IMR-90 (cell line): ENCODE data around the gene HDAC8. TPM values are rescaled to one million over a fixed set of nuclear protein-coding genes. Genes with fewer than 3 reads are reported as not detected.

Experiments used
- ATAC-seq: fragments of 200-7000 bp; cut with Tn5 transposase; 2 replicates; pipeline ENCODE4 v1.9.1; 2020; ENCODE audit warnings: low read depth, mild to moderate bottlenecking, moderate library complexity
- BruUV-seq: library from RNA; stranded (reverse); fragments of 400-500 nt; replicated peaks from 2 replicates; lab custom pipeline; 2021; lab: Mats Ljungman, UMichigan
- CTCF ChIA-PET: fragments of 300-600 bp; formaldehyde crosslinking; extraction: SDS; loops from one replicate; lab custom pipeline; 2021; ENCODE audit warnings: antibody characterized with exemption; lab: Yijun Ruan, JAX
- POLR2A ChIA-PET: fragments of 300-600 bp; sonication (Branson Sonifier 250); formaldehyde crosslinking; loops from one replicate; lab custom pipeline; 2022; ENCODE audit warnings: antibody characterized with exemption; ENCODE audit not compliant: unreplicated experiment; lab: Charles Lee
- DNase-seq: peaks from one replicate; pipeline ENCODE4 v3.0.0; 2013
- H2AFZ ChIP-seq: replicated peaks from 2 replicates; pipeline ENCODE3; 2013; ENCODE audit warnings: low read length, mild to moderate bottlenecking; ENCODE audit not compliant: poor library complexity
- H2AK5ac ChIP-seq: 2 replicates; pipeline ENCODE4 v1.6.1; 2013; ENCODE audit warnings: low read depth, low read length, inconsistent platforms
- H2AK9ac ChIP-seq: replicated peaks from 2 replicates; pipeline ENCODE3; 2013; ENCODE audit warnings: mild to moderate bottlenecking, low read depth, low read length, moderate library complexity; ENCODE audit not compliant: poor library complexity
- H2BK120ac ChIP-seq: 2 replicates; pipeline ENCODE4 v1.6.1; 2013; ENCODE audit warnings: low read depth, low read length, inconsistent platforms
- H2BK15ac ChIP-seq: 3 replicates; pipeline ENCODE4 v1.6.1; 2013; ENCODE audit warnings: low read depth, low read length, inconsistent platforms
- H2BK20ac ChIP-seq: 2 replicates; pipeline ENCODE4 v1.6.1; 2013; ENCODE audit warnings: low read depth, mild to moderate bottlenecking, inconsistent platforms, low read length, moderate library complexity
- H2BK5ac ChIP-seq: 2 replicates; pipeline ENCODE4 v1.6.1; 2013; ENCODE audit warnings: mild to moderate bottlenecking, low read depth, low read length, inconsistent platforms; ENCODE audit not compliant: poor library complexity, severe bottlenecking
- H3K14ac ChIP-seq: replicated peaks from 2 replicates; pipeline ENCODE4 v1.6.1; 2013; ENCODE audit warnings: low read depth, low read length, inconsistent platforms
- H3K18ac ChIP-seq: 2 replicates; pipeline ENCODE4 v1.6.1; 2013; ENCODE audit warnings: low read depth, low read length, control low read depth
- H3K23ac ChIP-seq: 2 replicates; pipeline ENCODE4 v1.6.1; 2013; ENCODE audit warnings: low read depth, low read length, inconsistent platforms
- H3K27ac ChIP-seq: 2 replicates; pipeline ENCODE4 v1.5.1; 2013; ENCODE audit warnings: mild to moderate bottlenecking, control low read depth, low read length; ENCODE audit not compliant: insufficient read depth
- H3K27me3 ChIP-seq: 2 replicates; pipeline ENCODE4 v1.6.1; 2013; ENCODE audit warnings: low read length; ENCODE audit not compliant: control insufficient read depth, insufficient read depth
- H3K36me3 ChIP-seq: 2 replicates; pipeline ENCODE4 v1.6.1; 2013; ENCODE audit warnings: low read length, mixed read lengths; ENCODE audit not compliant: control insufficient read depth, insufficient read depth
- H3K4ac ChIP-seq: 2 replicates; pipeline ENCODE4 v1.6.1; 2013; ENCODE audit warnings: low read depth, low read length, inconsistent platforms
- H3K4me1 ChIP-seq: 2 replicates; pipeline ENCODE4 v1.6.1; 2013; ENCODE audit warnings: low read length, mixed read lengths; ENCODE audit not compliant: control insufficient read depth, insufficient read depth
- H3K4me2 ChIP-seq: 2 replicates; pipeline ENCODE4 v1.6.1; 2013; ENCODE audit warnings: low read depth, mild to moderate bottlenecking, control low read depth, low read length, moderate library complexity
- H3K4me3 ChIP-seq: 2 replicates; pipeline ENCODE4 v1.5.1; 2013; ENCODE audit warnings: low read depth, mild to moderate bottlenecking, control low read depth, low read length, moderate library complexity; ENCODE audit not compliant: insufficient read depth
- H3K56ac ChIP-seq: 2 replicates; pipeline ENCODE4 v1.6.1; 2013; ENCODE audit warnings: low read length, inconsistent platforms; ENCODE audit not compliant: insufficient read depth; ENCODE audit errors: extremely low read depth
- H3K79me1 ChIP-seq, 2 experiments: 2 replicates each; pipeline ENCODE4 v1.6.1; 2013; ENCODE audit warnings: low read length in 2 of 2, inconsistent platforms in 1 of 2, low read depth in 1 of 2
- H3K9ac ChIP-seq: 2 replicates; pipeline ENCODE4 v1.6.1; 2013; ENCODE audit warnings: low read depth, low read length, control low read depth
- H3K9me1 ChIP-seq: 2 replicates; pipeline ENCODE4 v1.6.1; 2013; ENCODE audit warnings: low read length, inconsistent platforms; ENCODE audit not compliant: insufficient read depth
- H3K9me3 ChIP-seq: 2 replicates; pipeline ENCODE4 v1.6.1; 2013; ENCODE audit warnings: low read length; ENCODE audit not compliant: control insufficient read depth, insufficient read depth
- H4K20me1 ChIP-seq: 2 replicates; pipeline ENCODE4 v1.6.1; 2013; ENCODE audit warnings: low read length, inconsistent platforms; ENCODE audit not compliant: insufficient read depth
- H4K5ac ChIP-seq: 2 replicates; pipeline ENCODE4 v1.6.1; 2013; ENCODE audit warnings: mild to moderate bottlenecking, low read depth, low read length, control low read depth
- H4K8ac ChIP-seq, 2 experiments: 2 replicates each; pipeline ENCODE4 v1.6.1; 2013; ENCODE audit warnings: low read depth in 2 of 2, low read length in 2 of 2, control low read depth in 1 of 2, inconsistent platforms in 1 of 2
- H4K91ac ChIP-seq: 2 replicates; pipeline ENCODE4 v1.6.1; 2013; ENCODE audit warnings: low read depth, low read length, inconsistent platforms; ENCODE audit not compliant: insufficient read depth
- BHLHE40 ChIP-seq: fragments of 150-350 bp; IDR thresholded peaks from 2 replicates; pipeline ENCODE4 v1.6.1; 2016; ENCODE audit warnings: mild to moderate bottlenecking, low read depth, low read length
- CEBPB ChIP-seq: IDR thresholded peaks from 2 replicates; pipeline ENCODE4 v1.6.1; 2012; ENCODE audit warnings: low read depth, low read length, improper control_type of control experiment
- CHD1 ChIP-seq: IDR thresholded peaks from 2 replicates; pipeline ENCODE4 v1.6.1; 2012; ENCODE audit warnings: low read depth, low read length, improper control_type of control experiment
- FOS ChIP-seq: fragments of 150-350 bp; IDR thresholded peaks from 2 replicates; pipeline ENCODE4 v1.6.1; 2016; ENCODE audit warnings: low read depth, low read length
- MAFK ChIP-seq: IDR thresholded peaks from 2 replicates; pipeline ENCODE4 v1.6.1; 2012; ENCODE audit warnings: low read depth, low read length, improper control_type of control experiment
- MXI1 ChIP-seq: IDR thresholded peaks from 2 replicates; pipeline ENCODE4 v1.6.1; 2012; ENCODE audit warnings: low read depth, mild to moderate bottlenecking, low read length, moderate library complexity, borderline replicate concordance
- NFE2L2 ChIP-seq: fragments of 150-350 bp; IDR thresholded peaks from 2 replicates; pipeline ENCODE4 v1.6.1; 2016; ENCODE audit warnings: low read depth, mild to moderate bottlenecking, low read length
- POLR2A ChIP-seq: IDR thresholded peaks from 2 replicates; pipeline ENCODE4 v1.6.1; 2012; ENCODE audit warnings: mild to moderate bottlenecking, low read depth, low read length
- RAD21 ChIP-seq: IDR thresholded peaks from 2 replicates; pipeline ENCODE4 v1.6.1; 2012; ENCODE audit warnings: low read length, improper control_type of control experiment
- RCOR1 ChIP-seq: IDR thresholded peaks from 2 replicates; pipeline ENCODE4 v1.6.1; 2012; ENCODE audit warnings: mild to moderate bottlenecking, low read length, improper control_type of control experiment; ENCODE audit not compliant: insufficient replicate concordance
- RFX5 ChIP-seq: IDR thresholded peaks from 2 replicates; pipeline ENCODE4 v1.8.0; 2012; ENCODE audit warnings: low read depth, mild to moderate bottlenecking, low read length, moderate library complexity
- SMC3 ChIP-seq: fragments of 150-350 bp; IDR thresholded peaks from 2 replicates; pipeline ENCODE4 v1.6.1; 2016; ENCODE audit warnings: low read depth, mild to moderate bottlenecking, antibody characterized with exemption, low read length, moderate library complexity
- WGBS, 2 experiments: methylation state at CpG; one replicate each; pipeline versions ENCODE4 v1.1.5 to v1.1.7; 2013; ENCODE audit warnings: missing lambda C conversion rate in 2 of 2; ENCODE audit not compliant: insufficient read length in 1 of 2; ENCODE audit errors: extremely low coverage in 2 of 2; 5-methylcytosine and 5-hydroxymethylcytosine counted together
- dilution Hi-C: fragments of 300-500 bp; cut with HindIII; formaldehyde crosslinking; loops from one replicate; pipeline ENCODE4 v1.14.3; 2018; ENCODE audit warnings: low sequenced_read_pairs; ENCODE audit not compliant: unreplicated experiment
- in situ Hi-C: fragments of 300-500 bp; cut with MboI; formaldehyde crosslinking; loops from 3 replicates; pipeline ENCODE4 v1.14.3; 2019; ENCODE audit warnings: low sequenced_read_pairs, inconsistent platforms, mixed read lengths
- intact Hi-C: fragments of 100-400 bp; cut with micrococcal nuclease; formaldehyde crosslinking; loops from 2 replicates; pipeline ENCODE4 v1.10.0; 2022
- polyA plus RNA-seq, 3 experiments: library from polyadenylated mRNA; depleted of rRNA; stranded (reverse); fragments of >200 nt; gene quantifications; 2 replicates each; pipeline ENCODE4 v1.2.3, GENCODE V29; 2012; ENCODE audit warnings: low replicate concordance in 1 of 3
- total RNA-seq: library from RNA; depleted of rRNA; stranded (reverse); fragments of >200 nt; gene quantifications from 2 replicates; pipeline ENCODE4 v1.2.3, GENCODE V29; 2012
- TF ChIP-seq, protein P1 (sequence below): conservative IDR thresholded peaks from 2 replicates; pipeline ENCODE4 v1.5.1; 2012; ENCODE audit warnings: mild to moderate bottlenecking, low read depth, low read length, improper control_type of control experiment
- TF ChIP-seq, protein P2 (sequence below): fragments of 150-350 bp; IDR thresholded peaks from 2 replicates; pipeline ENCODE4 v1.6.1; 2017; ENCODE audit warnings: mild to moderate bottlenecking, antibody characterized with exemption, low read length, low read depth
- TF ChIP-seq, protein P3 (sequence below): fragments of 150-350 bp; IDR thresholded peaks from 2 replicates; pipeline ENCODE4 v1.6.1; 2016; ENCODE audit warnings: low read depth, mild to moderate bottlenecking, low read length, moderate library complexity, borderline replicate concordance

The HDAC8 gene
- total and polyA plus RNA-seq, 2 of the 4 experiments (the other 2 are of a cell fraction): 16.1 to 28.5 TPM

DNA sequence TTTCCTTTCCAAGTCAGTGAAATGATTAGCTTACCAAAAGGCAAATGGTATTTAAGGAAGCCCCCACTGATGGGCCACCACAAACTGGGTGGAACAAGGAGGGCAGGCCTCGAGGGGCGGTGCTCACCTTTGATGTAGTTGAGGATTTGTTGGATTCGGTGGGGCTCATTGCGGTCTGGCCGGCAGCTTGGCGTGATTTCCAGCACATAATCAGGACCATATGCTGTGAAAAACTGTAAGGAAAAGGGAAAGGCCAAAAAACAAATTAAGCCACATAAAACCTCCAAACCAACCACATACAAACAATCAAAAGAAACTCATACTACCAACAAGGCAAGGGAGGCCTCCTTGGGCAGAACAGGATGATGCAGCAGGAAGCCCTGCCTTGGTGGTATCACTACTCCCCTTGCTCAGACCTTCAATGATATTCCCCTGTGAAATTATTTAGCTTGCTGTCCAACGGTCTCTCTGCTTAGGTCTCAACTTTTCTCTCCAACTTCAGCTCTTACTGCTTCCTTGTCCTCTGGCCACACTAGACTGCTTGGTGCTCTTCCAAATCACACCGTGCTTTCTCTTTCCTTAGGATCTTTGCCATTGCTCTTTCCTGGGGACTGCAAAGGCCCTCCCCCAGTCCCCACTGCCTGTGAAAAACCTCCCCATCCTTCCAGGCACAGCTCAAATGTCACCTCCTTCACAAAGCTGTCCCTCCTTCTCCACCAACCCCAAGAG, 220.9 kb downstream of the HDAC8 start:
- dilution Hi-C loops (no loop called here), intact Hi-C loops (no loop called here), in situ Hi-C loops (loop anchor here (10.0 kb wide), 1 partner anchor 63 kb away; no protein-coding TSS in a partner anchor)
- Histone ChIP-seq H4K20me1 (no peaks in the 10 kb centered on the region), H3K27me3 (peaks cover 18% of the 10 kb centered on the region), H3K9ac (no peak overlapping the region), H2BK20ac (no peak overlapping the region), H3K18ac (no peak overlapping the region), H2AK5ac (no peak overlapping the region), H3K36me3 (peaks cover 3% of the 10 kb centered on the region; the same call in 1 of the 2 replicates), H3K9me3 (no peaks in the 10 kb centered on the region), H2BK15ac (no peak overlapping the region), H3K23ac (no peak overlapping the region), H4K91ac (no peak overlapping the region), H3K4me3 (no peak overlapping the region), H4K8ac (no peak overlapping the region), H3K9me1 (peaks cover 2% of the 10 kb centered on the region; the same call in 1 of the 2 replicates), H2AFZ (no peak overlapping the region), H3K4ac (no peak overlapping the region), H4K5ac (no peak overlapping the region), H3K27ac (no peak overlapping the region), H3K79me1 (no peaks in the 10 kb centered on the region), H3K14ac (no peak overlapping the region), H2AK9ac (no peak overlapping the region), H3K56ac (no peak overlapping the region), H3K4me2 (no peak overlapping the region), H2BK120ac (no peak overlapping the region), H3K4me1 (peaks cover 3% of the 10 kb centered on the region), H2BK5ac (no peak overlapping the region)
- ChIA-PET POLR2A (no interaction called here), CTCF (no interaction called here)
- TF ChIP-seq SMC3: no peak
- no peak for TF ChIP-seq NFE2L2
- TF ChIP-seq POLR2A: no peak
- no peak for TF ChIP-seq MAFK
- no peak for TF ChIP-seq CEBPB
- TF ChIP-seq, protein P1, sequence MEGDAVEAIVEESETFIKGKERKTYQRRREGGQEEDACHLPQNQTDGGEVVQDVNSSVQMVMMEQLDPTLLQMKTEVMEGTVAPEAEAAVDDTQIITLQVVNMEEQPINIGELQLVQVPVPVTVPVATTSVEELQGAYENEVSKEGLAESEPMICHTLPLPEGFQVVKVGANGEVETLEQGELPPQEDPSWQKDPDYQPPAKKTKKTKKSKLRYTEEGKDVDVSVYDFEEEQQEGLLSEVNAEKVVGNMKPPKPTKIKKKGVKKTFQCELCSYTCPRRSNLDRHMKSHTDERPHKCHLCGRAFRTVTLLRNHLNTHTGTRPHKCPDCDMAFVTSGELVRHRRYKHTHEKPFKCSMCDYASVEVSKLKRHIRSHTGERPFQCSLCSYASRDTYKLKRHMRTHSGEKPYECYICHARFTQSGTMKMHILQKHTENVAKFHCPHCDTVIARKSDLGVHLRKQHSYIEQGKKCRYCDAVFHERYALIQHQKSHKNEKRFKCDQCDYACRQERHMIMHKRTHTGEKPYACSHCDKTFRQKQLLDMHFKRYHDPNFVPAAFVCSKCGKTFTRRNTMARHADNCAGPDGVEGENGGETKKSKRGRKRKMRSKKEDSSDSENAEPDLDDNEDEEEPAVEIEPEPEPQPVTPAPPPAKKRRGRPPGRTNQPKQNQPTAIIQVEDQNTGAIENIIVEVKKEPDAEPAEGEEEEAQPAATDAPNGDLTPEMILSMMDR: no peak
- TF ChIP-seq MXI1: no peak
- no peak for TF ChIP-seq RAD21
- TF ChIP-seq, protein P2, sequence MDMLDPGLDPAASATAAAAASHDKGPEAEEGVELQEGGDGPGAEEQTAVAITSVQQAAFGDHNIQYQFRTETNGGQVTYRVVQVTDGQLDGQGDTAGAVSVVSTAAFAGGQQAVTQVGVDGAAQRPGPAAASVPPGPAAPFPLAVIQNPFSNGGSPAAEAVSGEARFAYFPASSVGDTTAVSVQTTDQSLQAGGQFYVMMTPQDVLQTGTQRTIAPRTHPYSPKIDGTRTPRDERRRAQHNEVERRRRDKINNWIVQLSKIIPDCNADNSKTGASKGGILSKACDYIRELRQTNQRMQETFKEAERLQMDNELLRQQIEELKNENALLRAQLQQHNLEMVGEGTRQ: no peak
- TF ChIP-seq CHD1: no peak
- TF ChIP-seq RFX5: no peak
- TF ChIP-seq, protein P3, sequence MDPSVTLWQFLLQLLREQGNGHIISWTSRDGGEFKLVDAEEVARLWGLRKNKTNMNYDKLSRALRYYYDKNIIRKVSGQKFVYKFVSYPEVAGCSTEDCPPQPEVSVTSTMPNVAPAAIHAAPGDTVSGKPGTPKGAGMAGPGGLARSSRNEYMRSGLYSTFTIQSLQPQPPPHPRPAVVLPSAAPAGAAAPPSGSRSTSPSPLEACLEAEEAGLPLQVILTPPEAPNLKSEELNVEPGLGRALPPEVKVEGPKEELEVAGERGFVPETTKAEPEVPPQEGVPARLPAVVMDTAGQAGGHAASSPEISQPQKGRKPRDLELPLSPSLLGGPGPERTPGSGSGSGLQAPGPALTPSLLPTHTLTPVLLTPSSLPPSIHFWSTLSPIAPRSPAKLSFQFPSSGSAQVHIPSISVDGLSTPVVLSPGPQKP: no peak
- TF ChIP-seq BHLHE40: no peak
- no peak for TF ChIP-seq FOS
- TF ChIP-seq RCOR1: no peak
- ATAC-seq (no peak), DNase-seq (no peak)
- BruUV-seq: no TSS peak
- 29% methylated on average over 1 of the region's 8 CpGs; no CpG with 5 or more reads in 1 of the 2 experiments for WGBS, 2 experiments
